A549 (cell line): Measurements from ENCODE around the gene PLCXD3. TPM values are rescaled to one million over a fixed set of nuclear protein-coding genes. Genes with fewer than 3 reads are reported as not detected.
A peak's percentile ranks its signal among the peaks of the same experiment; 100 is the strongest.

Experiments used
- ATAC-seq, 2 experiments: fragments of 200-7000 bp in 1 of 2; fragments of >200 bp in 1 of 2; cut with Nextera tagmentation in 1 of 2; cut with Tn5 transposase in 1 of 2; 3 replicates each; pipeline versions ENCODE4 v1.8.0 to v1.9.1; 2018 to 2020; ENCODE audit warnings: mild to moderate bottlenecking in 1 of 2, moderate library complexity in 1 of 2
- CTCF ChIA-PET: fragments of 300-600 bp; sonication (Branson Sonifier 250); formaldehyde crosslinking; extraction: SDS; loops from one replicate; lab custom pipeline; 2021; ENCODE audit warnings: antibody characterized with exemption, inconsistent platforms; lab: Yijun Ruan, JAX
- POLR2A ChIA-PET: fragments of 350-600 bp; formaldehyde crosslinking; extraction: SDS; loops from one replicate; lab custom pipeline; 2021; ENCODE audit warnings: antibody characterized with exemption, inconsistent platforms; lab: Yijun Ruan, JAX
- DNase-seq, 2 experiments: peaks; one replicate each; pipeline versions ENCODE4 v3.0.0 to v3.0.0-alpha.2; 2011 to 2016; ENCODE audit warnings: low read depth in 1 of 2, low spot score in 1 of 2
- FAIRE-seq: peaks from 2 replicates; lab custom pipeline; 2011; peaks lifted over from hg19 to GRCh38; lab: Jason Lieb, UNC
- H3K27ac ChIP-seq, 2 experiments: fragments of >200 bp; sonication (Bioruptor Twin); formaldehyde crosslinking; 3 replicates each; pipeline ENCODE4 v1.5.1; 2016 to 2017
- H3K4me1 ChIP-seq: fragments of >200 bp; sonication (Bioruptor Twin); formaldehyde crosslinking; 3 replicates; pipeline ENCODE4 v1.6.1; 2016
- H3K4me2 ChIP-seq: fragments of >200 bp; sonication (Bioruptor Twin); formaldehyde crosslinking; 3 replicates; pipeline ENCODE4 v1.6.1; 2016
- H3K4me3 ChIP-seq: fragments of >200 bp; sonication (Bioruptor Twin); formaldehyde crosslinking; 3 replicates; pipeline ENCODE4 v1.5.1; 2016
- H3K9me3 ChIP-seq: fragments of >200 bp; sonication (Bioruptor Twin); formaldehyde crosslinking; 3 replicates; pipeline ENCODE4 v1.6.1; 2016
- BHLHE40 ChIP-seq: IDR thresholded peaks from 2 replicates; pipeline ENCODE4 v1.6.1; 2012; ENCODE audit warnings: low read depth, low read length, inconsistent platforms
- CHD2 ChIP-seq: fragments of 150-350 bp; IDR thresholded peaks from 2 replicates; pipeline ENCODE4 v1.6.1; 2014; ENCODE audit warnings: low read length; ENCODE audit not compliant: partially characterized antibody
- CTCF ChIP-seq: fragments of >200 bp; sonication (Bioruptor Twin); formaldehyde crosslinking; IDR thresholded peaks from 3 replicates; pipeline ENCODE4 v1.5.1; 2016
- EHF ChIP-seq: fragments of 250-450 bp; sonication (Bioruptor Pico); IDR thresholded peaks from 2 replicates; pipeline ENCODE4 v1.5.0; 2020; ENCODE audit warnings: mild to moderate bottlenecking
- EP300 ChIP-seq, 2 experiments: fragments of >200 bp; sonication (Bioruptor Twin); formaldehyde crosslinking; IDR thresholded peaks; 2 replicates in 1 of 2; 3 replicates in 1 of 2; pipeline ENCODE4 v1.6.1; 2016 to 2017
- ESRRA ChIP-seq: fragments of 150-350 bp; IDR thresholded peaks from 2 replicates; pipeline ENCODE4 v1.6.1; 2014; ENCODE audit warnings: mild to moderate bottlenecking, low read length, borderline replicate concordance
- FOSB ChIP-seq: fragments of 250-450 bp; sonication (Bioruptor Pico); IDR thresholded peaks from 2 replicates; pipeline ENCODE4 v1.5.0; 2020; ENCODE audit warnings: mild to moderate bottlenecking, moderate library complexity
- FOSL2 ChIP-seq, 2 experiments: fragments of 450-650 bp in 1 of 2; fragments of >200 bp in 1 of 2; sonication (Bioruptor Twin) in 1 of 2; formaldehyde crosslinking; IDR thresholded peaks; 2 replicates each; pipeline versions ENCODE4 v1.5.0 to v1.6.1; 2016 to 2020; ENCODE audit warnings: mild to moderate bottlenecking in 1 of 2, moderate library complexity in 1 of 2
- FOXS1 ChIP-seq: fragments of 250-450 bp; sonication (Bioruptor Pico); IDR thresholded peaks from 2 replicates; pipeline ENCODE4 v1.5.0; 2020; ENCODE audit warnings: mild to moderate bottlenecking, moderate library complexity
- GATA3 ChIP-seq: IDR thresholded peaks from 2 replicates; pipeline ENCODE4 v1.6.1; 2012; ENCODE audit warnings: borderline replicate concordance
- HDAC2 ChIP-seq: fragments of 200-600 bp; sonication (generic); IDR thresholded peaks from 2 replicates; pipeline ENCODE4 v1.6.1; 2016
- HMGXB4 ChIP-seq: fragments of 250-450 bp; sonication (Bioruptor Pico); IDR thresholded peaks from 2 replicates; pipeline ENCODE4 v1.5.0; 2021; ENCODE audit warnings: mild to moderate bottlenecking, moderate library complexity, borderline replicate concordance
- HOXB5 ChIP-seq: fragments of 250-450 bp; sonication (Bioruptor Pico); IDR thresholded peaks from 2 replicates; pipeline ENCODE4 v1.5.0; 2020; ENCODE audit warnings: mild to moderate bottlenecking, moderate library complexity
- JUNB ChIP-seq: fragments of >200 bp; sonication (Bioruptor Twin); formaldehyde crosslinking; IDR thresholded peaks from 2 replicates; pipeline ENCODE4 v1.6.1; 2016
- KDM5A ChIP-seq: fragments of 200-600 bp; sonication (generic); IDR thresholded peaks from 2 replicates; pipeline ENCODE4 v1.6.1; 2016; ENCODE audit warnings: antibody characterized with exemption, mild to moderate bottlenecking
- MAX ChIP-seq: IDR thresholded peaks from 2 replicates; pipeline ENCODE4 v1.6.1; 2012
- MYC ChIP-seq: IDR thresholded peaks from 2 replicates; pipeline ENCODE4 v1.6.1; 2012; ENCODE audit warnings: mild to moderate bottlenecking, inconsistent platforms, low read length, improper control_type of control experiment, borderline replicate concordance
- NFE2L2 ChIP-seq: fragments of 150-350 bp; conservative IDR thresholded peaks from 2 replicates; pipeline ENCODE4 v1.6.1; 2014; ENCODE audit warnings: low read length
- NR3C1 ChIP-seq: fragments of >200 bp; sonication (Bioruptor Twin); formaldehyde crosslinking; IDR thresholded peaks from 3 replicates; pipeline ENCODE4 v1.6.1; 2017
- PBX3 ChIP-seq: IDR thresholded peaks from 2 replicates; pipeline ENCODE4 v1.6.1; 2012
- POLR2AphosphoS2 ChIP-seq: conservative IDR thresholded peaks from 2 replicates; pipeline ENCODE4 v1.6.1; 2012; ENCODE audit warnings: low read length, improper control_type of control experiment, inconsistent platforms
- REST ChIP-seq: fragments of 200-600 bp; sonication (generic); IDR thresholded peaks from 2 replicates; pipeline ENCODE4 v1.6.1; 2016; ENCODE audit warnings: antibody characterized with exemption, mild to moderate bottlenecking, moderate library complexity
- RFX5 ChIP-seq: fragments of 450-650 bp; IDR thresholded peaks from 2 replicates; pipeline ENCODE4 v1.7.1; 2014; ENCODE audit warnings: antibody characterized with exemption, mild to moderate bottlenecking, moderate library complexity
- RNF2 ChIP-seq: fragments of 200-600 bp; sonication (generic); IDR thresholded peaks from 2 replicates; pipeline ENCODE4 v1.6.1; 2016; ENCODE audit warnings: low read depth, mild to moderate bottlenecking, antibody characterized with exemption, moderate library complexity, borderline replicate concordance
- SMC3 ChIP-seq: fragments of >200 bp; sonication (Bioruptor Twin); formaldehyde crosslinking; IDR thresholded peaks from 3 replicates; pipeline ENCODE4 v1.6.1; 2018; ENCODE audit warnings: inconsistent platforms
- SREBF2 ChIP-seq: fragments of 450-650 bp; IDR thresholded peaks from 2 replicates; pipeline ENCODE4 v1.6.1; 2014; ENCODE audit warnings: mild to moderate bottlenecking, moderate library complexity
- TFCP2L1 ChIP-seq: fragments of 250-450 bp; sonication (Bioruptor Pico); IDR thresholded peaks from 2 replicates; pipeline ENCODE4 v1.5.0; 2021; ENCODE audit warnings: mild to moderate bottlenecking
- ZC3H11A ChIP-seq: fragments of 450-650 bp; IDR thresholded peaks from 2 replicates; pipeline ENCODE4 v1.6.1; 2014; ENCODE audit warnings: antibody characterized with exemption, mild to moderate bottlenecking
- ZSCAN20 ChIP-seq: fragments of 250-450 bp; sonication (Bioruptor Pico); IDR thresholded peaks from 2 replicates; pipeline ENCODE4 v1.8.0; 2022; ENCODE audit warnings: mild to moderate bottlenecking, moderate library complexity
- WGBS: methylation state at CpG from one replicate; pipeline ENCODE4 v1.1.6; 2017; ENCODE audit errors: missing lambda C conversion rate; 5-methylcytosine and 5-hydroxymethylcytosine counted together
- polyA plus RNA-seq, 4 experiments: library from polyadenylated mRNA; depleted of rRNA in 3 of 4; stranded (reverse); fragments of >200 nt; fragmentation: RNase III in 1 of 4; extraction: RNeasy Plus Mini Kit Qiagen cat#74134 plus additional on column Dnase treatment in 1 of 4; gene quantifications; 2 replicates in 3 of 4; 3 replicates in 1 of 4; pipeline ENCODE4 v1.2.3, GENCODE V29; 2011 to 2017

The PLCXD3 gene
- polyA plus RNA-seq, 2 of the 4 experiments (the other 2 are of a cell fraction) = 1.2 to 1.6 TPM

GRCh38 chr5:41414598-41414997, 95.8 kb downstream of the PLCXD3 start (continued):
- TF ChIP-seq HOXB5 (no peak), ZSCAN20 (CRISPR knock-in tag) (no peak), SREBF2 (no peak), EHF (CRISPR knock-in tag) (no peak), RNF2 (no peak), MYC (no peak), HDAC2 (no peak), FOXS1 (CRISPR knock-in tag) (no peak)
- TF ChIP-seq, all 56 proteins: peak for 11

- Histone ChIP-seq H3K4me2 (peak overlapping the region; percentile 26; the same call in 2 of the 3 replicates), H3K27ac (peak overlapping the region; percentile 84 to 88; a peak in 5 of 6 replicates), H3K4me1 (peaks cover 83% of the 10 kb centered on the region)
- WGBS = 19% methylated on average over 1 of the region's 1 CpG
- POLR2A ChIA-PET = no interaction called here
- no peak for TF ChIP-seq GATA3
- no peak for TF ChIP-seq FOSL2 (IDR thresholded peaks at IDR 0.05)
- no peak for TF ChIP-seq FOSL2 (CRISPR knock-in tag; IDR thresholded peaks at IDR 0.05)
- no peak for TF ChIP-seq POLR2AphosphoS2
- TF ChIP-seq RFX5 = no peak
- TF ChIP-seq FOSB (CRISPR knock-in tag) = no peak
- no peak for TF ChIP-seq HOXB5
- no peak for TF ChIP-seq CTCF
- TF ChIP-seq, all 56 proteins: peak for 0
- H3K9me3 ChIP-seq = no peaks in the 10 kb centered on the region
- no peak overlapping the region for H3K4me3 ChIP-seq
- FAIRE-seq (peak; percentile 28), ATAC-seq (no peak), DNase-seq (no peak)
- CTCF ChIA-PET = no interaction called here
Measured at GRCh38 chr5:41413074-41413473, 97.3 kb downstream of the PLCXD3 start.

- no peak for TF ChIP-seq FOSL2 (IDR thresholded peaks at IDR 0.05)
- no peak for TF ChIP-seq FOSL2 (CRISPR knock-in tag; IDR thresholded peaks at IDR 0.05)
- TF ChIP-seq ESRRA = no peak
- no peak for TF ChIP-seq FOSB (CRISPR knock-in tag)
- TF ChIP-seq TFCP2L1 = no peak
- TF ChIP-seq EP300 (IDR thresholded peaks at IDR 0.05) = no peak
- TF ChIP-seq MAX = no peak
- no peak for TF ChIP-seq PBX3
- no peak for TF ChIP-seq SMC3
- no peak for TF ChIP-seq NR3C1
- no peak for TF ChIP-seq BHLHE40
- no peak for TF ChIP-seq ZC3H11A
- TF ChIP-seq REST = no peak
- TF ChIP-seq POLR2AphosphoS2 = no peak
- TF ChIP-seq JUNB = no peak
- no peak for TF ChIP-seq HMGXB4 (CRISPR knock-in tag)
- no peak for TF ChIP-seq NFE2L2
- no peak for TF ChIP-seq CHD2
- no peak for TF ChIP-seq EHF (CRISPR knock-in tag)
- no peak for TF ChIP-seq KDM5A
- Histone ChIP-seq H3K9me3 (no peaks in the 10 kb centered on the region), H3K4me2 (no peak overlapping the region; the same call in 2 of the 3 replicates), H3K4me3 (no peak overlapping the region), H3K27ac (peak overlapping the region; percentile 54 to 84; a peak in 4 of 6 replicates), H3K4me1 (peaks cover 83% of the 10 kb centered on the region)
- WGBS = 88% methylated on average over 2 of the region's 2 CpGs
- POLR2A ChIA-PET = no interaction called here
- DNase-seq (no peak), FAIRE-seq (no peak), ATAC-seq (no peak)
- CTCF ChIA-PET = no interaction called here
Measured at GRCh38 chr5:41412496-41412895, 97.9 kb downstream of the PLCXD3 start.
